GM18505 (cell line): ENCODE data around the gene CNTN4.
A peak's percentile ranks its signal among the peaks of the same experiment; 100 is the strongest.
"Not testable (repeated sequence)": the region's sequence is repeated elsewhere in the genome, so short reads cannot be mapped to it uniquely, and the experiment has no call there.

Experiments used
- ATAC-seq: cut with Tn5 transposase; IDR thresholded peaks from one replicate; pipeline ENCODE4 v1.9.1; 2021; ENCODE audit not compliant: unreplicated experiment
- POLR2A ChIP-seq: IDR thresholded peaks from 4 replicates; pipeline ENCODE4 v1.6.1; 2011; ENCODE audit warnings: borderline replicate concordance; ENCODE audit not compliant: insufficient read depth, insufficient read length; ENCODE audit errors: extremely low read depth

The CNTN4 gene

DNA sequence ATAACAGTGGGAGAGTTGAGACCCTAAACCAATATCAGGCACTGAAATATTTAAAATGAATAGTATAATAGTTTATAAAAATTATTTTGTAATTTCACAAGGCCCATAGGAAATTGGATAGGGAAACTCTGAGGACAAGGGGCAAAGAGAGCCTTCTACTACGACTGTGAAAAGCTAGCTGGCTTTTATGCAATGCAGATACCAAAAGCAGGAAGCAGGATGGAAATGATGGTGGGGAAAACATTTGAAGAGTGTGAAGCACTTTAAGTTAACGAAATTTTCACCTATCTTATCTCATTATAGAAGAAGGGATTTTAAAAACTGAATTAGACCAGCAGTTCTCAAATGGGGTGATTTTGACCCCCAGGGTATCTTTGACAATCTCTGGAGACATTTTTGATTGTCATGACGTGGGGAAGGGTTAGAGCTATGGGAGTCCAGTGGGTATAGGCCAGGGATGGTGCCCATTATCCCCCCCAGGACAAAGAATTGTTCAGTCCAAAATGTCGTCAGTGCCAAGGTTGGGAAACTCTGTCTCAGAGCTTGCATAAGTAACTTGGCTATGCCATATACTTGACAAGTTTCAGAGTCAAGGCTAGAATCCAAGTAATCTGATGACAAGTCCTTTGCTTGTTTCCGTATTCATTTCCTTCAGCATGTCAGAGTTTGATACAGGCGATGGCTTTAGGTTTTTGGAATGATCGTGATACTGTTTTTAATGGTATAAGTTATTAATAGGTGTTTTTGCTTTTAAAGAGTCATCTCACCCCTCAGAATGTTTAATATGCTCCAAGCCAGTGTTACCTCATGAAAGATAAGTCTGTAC is 885.6 kb downstream of the CNTN4 start:
- no peak for TF ChIP-seq POLR2A
- ATAC-seq: no peak

DNA sequence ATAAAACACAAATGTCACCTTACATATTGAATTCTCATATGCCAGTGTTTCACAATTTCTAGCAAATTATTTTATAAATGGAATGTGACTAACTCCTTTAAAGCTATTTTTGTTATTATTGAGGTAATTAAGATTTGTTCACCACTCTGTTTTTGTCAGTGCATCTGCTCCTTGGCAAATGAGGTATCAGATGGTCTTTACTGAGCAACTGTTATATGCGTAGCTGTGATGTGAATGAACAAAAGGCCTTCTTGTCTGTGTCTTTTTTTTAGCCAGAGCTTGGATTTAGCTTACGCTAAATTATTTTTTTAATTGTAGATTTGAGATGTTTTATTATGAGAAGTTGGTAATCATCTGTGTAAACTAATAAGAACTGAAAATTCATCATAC is 886.2 kb downstream of the CNTN4 start:
- no peak for TF ChIP-seq POLR2A
- no peak for ATAC-seq

DNA sequence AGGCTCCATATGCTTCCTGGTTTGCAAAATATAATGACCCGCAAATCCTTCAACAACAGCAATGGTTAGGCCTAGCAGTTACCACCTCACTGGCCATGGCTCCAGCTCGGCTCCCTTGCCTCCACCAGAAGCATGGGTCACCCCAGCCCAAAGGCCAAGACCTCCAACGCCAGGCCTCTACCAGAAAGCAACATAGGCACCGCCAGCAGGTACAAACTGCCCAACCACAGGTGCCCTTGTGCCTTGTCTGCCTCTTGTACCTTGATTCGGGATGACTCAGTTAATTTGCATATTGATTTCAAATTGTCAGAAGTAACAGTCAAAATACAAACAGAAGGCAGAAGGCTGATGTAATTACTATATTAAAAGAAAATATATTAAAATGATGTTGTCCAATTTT is 886.8 kb downstream of the CNTN4 start:
- no peak for TF ChIP-seq POLR2A
- no peak for ATAC-seq

DNA sequence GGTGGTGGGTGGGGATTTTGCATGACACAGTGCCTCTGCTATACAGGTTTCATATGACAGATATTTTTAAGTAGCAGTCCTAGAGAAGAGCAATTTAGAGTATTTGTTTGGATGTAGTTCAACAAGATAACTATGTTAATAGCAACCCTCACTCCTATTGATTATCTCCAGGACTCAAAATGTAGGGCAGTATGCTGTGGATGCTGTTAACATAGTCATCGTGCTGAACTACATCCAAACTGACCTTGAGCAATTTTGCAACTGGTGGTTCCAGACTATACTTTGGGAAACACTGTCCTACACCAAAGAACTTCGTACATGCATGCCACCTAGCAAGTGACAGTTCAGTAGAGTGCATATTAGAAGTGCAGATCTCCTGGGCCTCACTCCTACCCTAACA is 893.9 kb downstream of the CNTN4 start:
- ATAC-seq: no peak
- TF ChIP-seq POLR2A: no peak

DNA sequence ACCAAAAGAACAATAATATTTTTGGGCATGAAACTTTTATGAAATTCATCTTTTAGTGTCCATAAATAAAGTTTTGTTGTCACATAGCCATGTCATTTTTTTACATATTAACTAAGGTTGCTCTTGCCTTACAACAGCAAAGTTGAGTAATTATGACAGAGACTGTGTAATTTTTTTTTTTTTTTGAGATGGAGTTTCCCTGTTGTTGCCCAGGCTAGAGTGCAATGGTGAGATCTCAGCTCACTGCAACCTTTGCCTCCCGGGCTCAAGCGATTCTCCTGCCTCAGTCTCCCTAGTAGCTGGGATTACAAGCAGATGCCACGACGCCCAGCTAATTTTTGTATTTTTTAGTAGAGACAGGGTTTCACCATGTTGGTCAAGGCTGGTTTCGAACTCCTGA is 894.5 kb downstream of the CNTN4 start:
- ATAC-seq: not testable (repeated sequence)

DNA sequence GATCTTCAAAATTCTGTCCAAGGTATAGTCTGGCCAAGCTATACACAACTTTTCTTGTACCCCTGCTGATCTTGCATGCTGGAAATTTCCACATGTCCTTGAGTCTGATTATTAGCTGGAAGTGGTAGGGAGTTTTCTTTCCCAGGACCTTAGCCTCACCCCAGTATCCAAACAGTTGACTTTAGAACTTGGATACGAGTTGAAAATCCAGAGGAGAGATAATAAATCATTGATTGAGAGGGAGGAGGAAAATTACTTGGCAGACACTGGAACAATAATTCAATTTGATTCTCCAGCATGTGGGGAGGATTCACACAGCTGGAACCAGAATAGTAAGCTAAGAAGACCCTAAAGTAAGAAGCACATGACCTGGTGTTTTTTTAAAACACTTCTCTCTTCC is 895.1 kb downstream of the CNTN4 start:
- no peak for TF ChIP-seq POLR2A
- ATAC-seq: no peak

DNA sequence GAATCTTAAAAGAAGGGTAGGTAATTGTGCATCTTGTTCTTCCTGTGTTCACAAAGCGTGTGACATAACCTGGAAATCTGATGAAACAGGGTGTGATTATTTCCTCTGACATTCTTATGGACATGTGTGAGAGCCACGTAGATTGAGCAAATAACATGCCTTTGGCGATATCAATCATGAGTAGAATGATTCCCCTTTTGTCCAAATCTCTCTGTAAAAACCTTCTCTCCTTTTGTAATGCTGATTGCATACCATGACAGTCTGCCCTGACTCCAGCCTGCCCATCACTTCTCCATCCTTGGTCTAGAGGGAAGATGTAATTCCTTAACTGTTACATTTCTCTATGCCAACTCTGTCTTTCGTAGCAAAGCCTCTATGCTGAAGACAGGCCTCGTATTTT is 896.5 kb downstream of the CNTN4 start:
- no peak for ATAC-seq
- no peak for TF ChIP-seq POLR2A

DNA sequence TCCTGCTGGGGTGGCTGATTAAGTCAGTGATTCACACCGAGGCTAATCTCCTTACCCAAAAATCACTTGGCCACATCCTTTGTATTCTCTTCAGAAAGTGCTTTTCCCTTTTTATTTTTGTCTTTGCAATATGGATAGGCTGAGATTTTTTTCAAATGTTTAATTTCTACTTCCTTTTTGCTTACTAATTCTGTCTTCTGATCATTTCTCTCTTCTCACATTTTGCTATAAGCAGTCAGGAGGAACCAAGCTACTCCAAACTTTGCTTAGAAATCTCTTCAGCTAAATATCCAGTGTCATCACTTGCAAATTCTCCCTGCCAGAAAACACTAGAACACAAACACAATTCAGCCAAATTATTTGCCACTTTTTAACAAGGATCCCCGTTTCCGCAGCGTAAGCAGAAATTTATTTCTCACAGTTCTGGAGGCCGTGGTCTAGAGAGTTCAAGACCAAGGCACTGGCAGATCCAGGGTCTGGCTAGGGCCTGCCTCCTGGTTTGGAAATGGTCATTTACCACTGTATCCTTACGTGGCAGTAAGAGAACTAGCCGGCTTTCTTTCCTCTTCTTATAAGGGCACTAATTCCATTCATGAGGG is 906.6 kb downstream of the CNTN4 start:
- TF ChIP-seq POLR2A: no peak
- no peak for ATAC-seq

DNA sequence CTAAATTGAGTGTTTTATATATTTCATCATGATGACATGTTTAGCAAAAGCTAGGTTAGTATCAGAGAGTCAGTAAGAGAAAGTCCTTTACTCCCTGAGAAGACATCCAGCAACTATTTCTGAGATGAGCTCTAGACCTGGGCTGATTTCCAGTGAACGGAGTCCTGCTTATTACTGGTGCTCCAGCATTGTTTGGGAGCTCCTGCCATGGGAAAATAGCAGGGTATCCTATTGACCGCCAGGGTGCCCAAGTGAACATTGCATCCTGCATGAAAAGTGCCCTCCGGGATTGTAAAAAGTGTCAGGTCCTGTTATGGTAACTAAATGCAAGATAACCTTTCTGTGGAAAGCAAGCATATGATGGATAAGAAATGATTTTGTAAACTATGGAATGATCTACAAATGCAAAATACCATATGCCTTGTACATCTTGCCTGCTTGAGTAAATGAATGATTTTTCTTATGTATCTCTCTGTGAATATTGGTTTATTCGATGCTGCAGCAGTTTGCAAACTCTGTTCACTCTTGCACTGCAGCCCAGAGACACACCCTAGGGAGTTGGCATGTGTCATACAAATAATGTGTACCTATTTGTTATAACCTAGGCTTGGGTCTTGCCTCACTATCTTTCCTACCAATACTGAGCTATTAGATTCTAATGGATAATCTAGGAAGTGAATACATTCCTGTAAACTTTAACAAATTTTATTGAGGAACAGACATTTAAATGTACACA is 914.8 kb downstream of the CNTN4 start:
- no peak for TF ChIP-seq POLR2A
- ATAC-seq: no peak

DNA sequence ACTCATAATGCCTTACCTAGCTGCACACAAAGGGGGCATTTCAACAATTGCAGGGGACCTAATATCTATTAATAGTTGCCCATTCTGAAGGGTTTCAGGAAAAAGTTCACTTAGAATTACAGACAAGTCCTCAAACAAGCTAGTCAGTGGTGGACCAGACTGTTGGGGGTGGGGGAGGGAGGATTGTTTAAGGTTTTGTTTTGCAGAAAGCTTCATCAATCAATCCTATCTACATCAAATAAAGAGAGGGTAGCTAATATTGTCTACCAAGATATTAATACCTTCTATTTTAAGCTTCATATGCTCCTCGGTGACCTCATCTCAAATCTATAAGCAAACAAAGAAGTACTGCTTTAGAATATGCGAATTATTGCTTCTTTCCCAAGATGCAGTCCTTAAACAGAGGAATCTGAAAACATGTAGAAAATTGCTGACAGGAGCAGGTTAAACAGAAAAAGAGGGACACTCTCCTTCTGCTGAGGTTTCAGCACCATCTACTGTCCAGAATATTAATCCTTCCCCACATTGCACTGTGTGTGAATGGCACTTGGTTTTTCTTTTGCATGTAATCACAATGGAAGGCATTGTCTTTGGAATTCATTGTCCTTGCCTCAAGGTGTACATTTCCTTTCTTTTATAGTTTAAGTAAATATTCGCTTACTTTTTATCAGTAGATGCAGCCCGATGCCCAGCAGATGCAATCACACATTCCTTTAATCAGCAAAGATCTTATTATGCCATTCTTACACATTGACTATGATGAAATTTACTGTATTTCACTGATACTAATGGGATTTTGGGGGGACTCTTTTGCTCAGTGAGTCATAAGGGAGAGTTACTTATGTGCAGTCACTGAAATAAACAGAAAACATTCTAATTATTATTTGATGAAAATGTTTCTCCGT is 916.8 kb downstream of the CNTN4 start:
- TF ChIP-seq POLR2A: no peak
- ATAC-seq: peak; percentile 90

DNA sequence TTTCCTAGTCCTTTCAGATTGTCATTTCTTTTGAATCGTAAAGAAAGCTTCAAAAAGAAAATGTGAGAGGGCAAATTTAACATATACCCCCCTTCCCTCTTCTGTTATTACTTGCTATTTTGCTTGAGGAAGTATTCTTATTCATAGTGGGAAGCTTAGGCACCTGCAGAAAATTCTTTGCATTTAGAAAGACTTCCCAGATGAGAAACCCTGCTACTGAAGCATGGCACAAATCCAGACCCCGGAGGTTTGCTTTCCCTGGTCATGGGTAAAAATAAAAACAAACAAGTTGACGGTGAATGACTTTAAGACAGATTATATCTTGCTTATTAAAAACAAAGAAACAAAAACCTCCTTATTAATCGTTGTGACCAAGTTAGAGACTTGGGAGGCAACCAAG is 917.6 kb downstream of the CNTN4 start:
- no peak for ATAC-seq
- TF ChIP-seq POLR2A: no peak

DNA sequence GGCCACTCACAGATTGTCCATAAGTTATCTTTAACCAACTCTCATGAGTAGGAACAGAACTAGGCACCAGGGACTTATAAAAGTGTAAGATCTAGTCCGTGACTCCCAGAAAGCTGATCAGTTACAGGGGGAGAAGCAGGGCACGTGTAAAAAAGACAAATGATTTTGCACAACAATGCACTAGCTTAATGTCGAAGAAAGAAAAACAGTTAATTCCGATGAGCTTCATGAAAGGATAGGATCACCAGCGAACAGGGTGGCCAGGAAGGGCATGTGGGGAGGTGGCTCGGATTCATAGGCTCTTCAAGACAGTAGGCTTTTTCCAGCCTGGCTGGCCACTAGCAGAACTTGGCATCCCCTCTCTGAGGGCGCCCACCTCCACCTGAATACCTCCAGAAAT is 921.5 kb downstream of the CNTN4 start:
- ATAC-seq: no peak
- no peak for TF ChIP-seq POLR2A

DNA sequence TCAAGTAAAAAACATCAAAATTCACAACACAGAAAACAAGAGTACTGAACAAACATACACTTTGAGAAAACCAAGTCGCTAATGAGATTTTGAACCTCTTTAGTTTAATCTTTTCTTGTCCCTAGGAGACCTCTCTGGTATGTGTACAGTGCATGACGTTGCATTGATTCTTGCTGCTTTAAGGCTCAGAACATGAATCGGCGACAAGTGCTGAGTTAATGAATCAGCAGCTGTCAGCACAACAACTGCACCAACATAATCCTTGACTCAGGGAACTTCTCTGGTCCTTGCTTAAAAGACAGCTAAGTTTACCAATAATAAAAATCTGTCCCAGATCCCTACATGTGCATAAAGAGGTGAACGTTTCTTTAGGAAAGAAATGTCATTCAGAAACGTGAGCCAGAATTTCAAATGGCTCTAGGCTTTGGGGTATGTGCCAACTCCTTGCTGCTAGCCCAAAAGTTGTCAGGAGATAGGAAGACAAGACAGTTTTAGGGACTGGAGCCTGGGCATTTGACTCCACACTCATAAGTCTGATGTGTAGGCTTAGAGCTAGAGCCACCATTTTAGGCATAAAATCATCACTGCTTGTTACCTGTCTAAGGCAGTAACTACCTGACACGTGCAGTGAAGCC is 924.6 kb downstream of the CNTN4 start:
- no peak for ATAC-seq
- no peak for TF ChIP-seq POLR2A

DNA sequence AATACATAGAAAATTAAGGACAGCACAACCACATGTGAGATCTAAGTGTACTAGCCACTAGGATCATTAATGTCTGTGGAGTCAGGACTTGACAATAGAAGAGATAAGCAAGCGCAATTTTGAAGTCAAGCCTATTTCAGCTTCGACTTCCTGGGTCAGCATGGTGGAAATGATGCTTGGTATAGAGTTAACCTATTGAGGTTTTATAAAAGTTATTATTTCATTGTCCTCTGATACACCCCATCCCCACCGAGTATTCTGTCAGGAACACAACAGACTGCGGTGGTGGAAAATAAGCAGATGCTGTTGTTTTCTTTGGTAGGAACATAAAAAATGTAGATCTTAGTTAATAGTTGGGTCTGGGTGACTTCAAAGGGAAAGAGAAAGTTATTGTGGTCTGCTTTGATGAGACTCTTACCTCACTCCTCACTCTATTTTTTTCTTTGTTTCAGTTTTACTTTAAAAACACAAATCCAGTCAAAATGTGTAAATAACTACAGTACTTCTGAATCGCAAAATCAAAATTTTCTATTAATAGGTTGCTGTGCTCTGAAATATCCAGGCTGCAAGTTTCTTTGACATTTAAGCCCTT is 929.4 kb downstream of the CNTN4 start:
- ATAC-seq: peak; percentile 91

More for the DNA sequence above, 929.4 kb downstream of the CNTN4 start:
- TF ChIP-seq POLR2A: no peak
